Loucy (cell line): ENCODE measurements around the gene OXGR1.

ENCODE experiments used
- CTCF ChIP-seq: fragments of 200-600 bp; sonication (generic); conservative IDR thresholded peaks from 2 replicates; pipeline ENCODE4 v1.5.1; 2014; ENCODE audit warnings: mild to moderate bottlenecking, antibody characterized with exemption, low read length
- EZH2phosphoT487 ChIP-seq: fragments of 200-600 bp; IDR thresholded peaks from 2 replicates; pipeline ENCODE4 v1.6.1; 2018; ENCODE audit warnings: antibody characterized with exemption, mild to moderate bottlenecking, moderate library complexity, borderline replicate concordance

GRCh38 chr13:97019236-97019635 is 25.0 kb upstream of the OXGR1 start:
- TF ChIP-seq CTCF = no peak
- no peak for TF ChIP-seq EZH2phosphoT487
